GM12892 (cell line): ENCODE measurements around the gene RIF1.

ENCODE experiments used
- POLR2A ChIP-seq: IDR thresholded peaks from 2 replicates; pipeline ENCODE4 v1.6.1; 2011; ENCODE audit warnings: low read depth, low read length, control low read depth
- TAF1 ChIP-seq: IDR thresholded peaks from 2 replicates; pipeline ENCODE4 v1.6.1; 2011; ENCODE audit warnings: low read depth, mild to moderate bottlenecking, control low read depth, low read length, borderline replicate concordance

DNA sequence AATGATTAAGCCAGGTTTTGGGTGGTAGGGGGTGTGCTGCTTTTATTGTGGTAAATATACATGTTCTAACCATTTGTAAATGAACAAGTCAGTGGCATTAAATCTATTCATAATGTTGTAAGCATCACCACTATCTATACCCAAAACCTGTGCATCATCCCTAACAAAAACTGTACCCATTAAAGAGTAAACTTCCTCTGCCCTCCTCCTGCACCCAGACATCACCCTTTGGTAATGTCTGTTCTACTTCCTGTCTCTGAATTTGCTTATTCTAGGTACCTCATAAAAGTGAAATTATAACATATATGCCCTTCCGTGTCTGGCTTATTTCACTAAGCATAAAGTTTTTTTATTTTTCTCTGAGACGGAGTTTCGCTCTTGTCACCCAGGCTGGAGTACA is 14.1 kb downstream of the RIF1 start:
- TF ChIP-seq POLR2A (no peak), TAF1 (no peak)
